Activated CD4-positive, alpha-beta T cell treated with anti-CD3 and anti-CD28 coated beads, Interleukin-2, Interleukin-6, amounts not matched to agents 100 ng/mL and 50 ng/mL, durations not matched to agents 16 hours and 8 hours (primary cell): Measurements from ENCODE around the gene FAM3C.
"Not testable (repeated sequence)": the region's sequence is repeated elsewhere in the genome, so short reads cannot be mapped to it uniquely, and the experiment has no call there.

Source experiments
- DNase-seq: peaks from one replicate; pipeline ENCODE4 v3.0.0-alpha.2; 2020

FAM3C gene

GRCh38 chr7:121330053-121330833, 65.9 kb downstream of the FAM3C start:
- no peak for DNase-seq

- DNase-seq: peak; percentile 53
Measured at GRCh38 chr7:121329191-121330052, 66.7 kb downstream of the FAM3C start.

- no peak for DNase-seq
Measured at GRCh38 chr7:121328508-121329190, 67.5 kb downstream of the FAM3C start, which contains the start of gene WNT16. Gene WNT16 (plus strand): TSS chr7:121329000. CDS start chr7:121329293, 293 bp downstream.

- no peak for DNase-seq
Measured at GRCh38 chr7:121327671-121328070, 68.4 kb downstream of the FAM3C start.

- DNase-seq: no peak
Measured at GRCh38 chr7:121323515-121324302, 72.4 kb downstream of the FAM3C start.

GRCh38 chr7:121322460-121322859, 73.6 kb downstream of the FAM3C start:
- no peak for DNase-seq

- DNase-seq: not testable (repeated sequence)
Measured at GRCh38 chr7:121315170-121315569, 80.9 kb downstream of the FAM3C start.

- no peak for DNase-seq
Measured at GRCh38 chr7:121313793-121314676, 82.1 kb downstream of the FAM3C start.

- DNase-seq: no peak
Measured at GRCh38 chr7:121313220-121313792, 82.8 kb downstream of the FAM3C start.

- no peak for DNase-seq
Measured at GRCh38 chr7:121307021-121307574, 89.0 kb downstream of the FAM3C start.

GRCh38 chr7:121306565-121306964, 89.5 kb downstream of the FAM3C start:
- DNase-seq: no peak

- DNase-seq: no peak
Measured at GRCh38 chr7:121305109-121305508, 91.0 kb downstream of the FAM3C start.

GRCh38 chr7:121304102-121304658, 91.9 kb downstream of the FAM3C start:
- no peak for DNase-seq

- DNase-seq: no peak
Measured at GRCh38 chr7:121303422-121304101, 92.5 kb downstream of the FAM3C start.

- DNase-seq: no peak
Measured at GRCh38 chr7:121302214-121302745, 93.8 kb downstream of the FAM3C start.

GRCh38 chr7:121301446-121302213, 94.5 kb downstream of the FAM3C start:
- DNase-seq: no peak

- DNase-seq: no peak
Measured at GRCh38 chr7:121300685-121301420, 95.3 kb downstream of the FAM3C start.
